GM21825 (cell line): Measurements from ENCODE around the gene CNPY4.
A peak's percentile ranks its signal among the peaks of the same experiment; 100 is the strongest.

Source experiments
- ATAC-seq: cut with Tn5 transposase; IDR thresholded peaks from one replicate; pipeline ENCODE4 v1.9.1; 2021; ENCODE audit warnings: mild to moderate bottlenecking, moderate library complexity; ENCODE audit not compliant: unreplicated experiment

CNPY4 gene

GRCh38 chr7:100091411-100092181 is 27.8 kb upstream of the CNPY4 start:
- no peak for ATAC-seq

GRCh38 chr7:100093054-100093453 is 26.4 kb upstream of the CNPY4 start:
- no peak for ATAC-seq

GRCh38 chr7:100093498-100093897 is 25.9 kb upstream of the CNPY4 start:
- ATAC-seq, result no peak

- no peak for ATAC-seq
Observed at GRCh38 chr7:100093925-100094486, 25.4 kb upstream of the CNPY4 start.

GRCh38 chr7:100095289-100095688 is 24.1 kb upstream of the CNPY4 start:
- ATAC-seq, result no peak

- no peak for ATAC-seq
Observed at GRCh38 chr7:100095704-100096103, 23.7 kb upstream of the CNPY4 start.

- ATAC-seq, result no peak
Observed at GRCh38 chr7:100098913-100099312, 20.5 kb upstream of the CNPY4 start.

- ATAC-seq, result no peak
Observed at GRCh38 chr7:100099452-100099851, 20.0 kb upstream of the CNPY4 start.

- peak; percentile 67 for ATAC-seq
Observed at GRCh38 chr7:100100420-100101015, 18.9 kb upstream of the CNPY4 start.

- peak; percentile 82 for ATAC-seq
Observed at GRCh38 chr7:100101016-100101862, 18.2 kb upstream of the CNPY4 start, which contains the start of the genes AP4M1 and MCM7. Gene AP4M1, plus strand, starts transcription at chr7:100101643. Its CDS starts 72 bp downstream, at chr7:100101715. Gene MCM7, minus strand, starts transcription at chr7:100101397. Its CDS starts 103 bp downstream, at chr7:100101294.

- no peak for ATAC-seq
Observed at GRCh38 chr7:100102950-100103840, 16.2 kb upstream of the CNPY4 start.

- ATAC-seq, result no peak
Observed at GRCh38 chr7:100105534-100105933, 13.9 kb upstream of the CNPY4 start.

GRCh38 chr7:100106633-100107032 is 12.8 kb upstream of the CNPY4 start:
- ATAC-seq, result no peak

- no peak for ATAC-seq
Observed at GRCh38 chr7:100107125-100107737, 12.2 kb upstream of the CNPY4 start.

- ATAC-seq, result no peak
Observed at GRCh38 chr7:100107890-100108289, 11.5 kb upstream of the CNPY4 start.

- no peak for ATAC-seq
Observed at GRCh38 chr7:100109521-100110163, 9.8 kb upstream of the CNPY4 start.

GRCh38 chr7:100111156-100111555 is 8.3 kb upstream of the CNPY4 start:
- ATAC-seq, result no peak

- no peak for ATAC-seq
Observed at GRCh38 chr7:100111914-100112313, 7.5 kb upstream of the CNPY4 start.

GRCh38 chr7:100115026-100115425 is 4.4 kb upstream of the CNPY4 start:
- no peak for ATAC-seq
